OCI-LY7 (cell line): ENCODE data around the gene RNF8. TPM values are rescaled to one million over a fixed set of nuclear protein-coding genes. Genes with fewer than 3 reads are reported as not detected.

Experiments used
- BruUV-seq: library from RNA; stranded (reverse); fragments of 400-500 nt; replicated peaks from 2 replicates; lab custom pipeline; 2021; lab: Mats Ljungman, UMichigan
- CTCF ChIA-PET: fragments of 300-600 bp; sonication (Branson Sonifier 250); formaldehyde crosslinking; loops from one replicate; lab custom pipeline; 2022; ENCODE audit warnings: antibody characterized with exemption; ENCODE audit not compliant: unreplicated experiment; lab: Charles Lee
- POLR2A ChIA-PET: fragments of 300-600 bp; sonication (Branson Sonifier 250); formaldehyde crosslinking; loops from one replicate; lab custom pipeline; 2022; ENCODE audit warnings: antibody characterized with exemption; lab: Charles Lee
- DNase-seq: peaks from one replicate; pipeline ENCODE4 v3.0.0-alpha.2; 2015; ENCODE audit warnings: low spot score
- H2AFZ ChIP-seq: fragments of 200-600 bp; sonication (generic), shearing (Covaris generic); 2 replicates; pipeline ENCODE4 v1.6.1; 2014; ENCODE audit warnings: mild to moderate bottlenecking, antibody characterized with exemption, low read length, moderate library complexity
- H3K27ac ChIP-seq: fragments of 200-600 bp; sonication (generic); 2 replicates; pipeline ENCODE4 v1.5.1; 2014; ENCODE audit warnings: mixed run types, low read depth, mild to moderate bottlenecking, moderate library complexity, low read length, inconsistent platforms; ENCODE audit not compliant: poor library complexity, severe bottlenecking
- H3K36me3 ChIP-seq: fragments of 200-600 bp; sonication (generic); 2 replicates; pipeline ENCODE4 v1.6.1; 2014; ENCODE audit warnings: mild to moderate bottlenecking, antibody characterized with exemption, low read length, moderate library complexity, mixed read lengths; ENCODE audit not compliant: insufficient read depth
- H3K4me1 ChIP-seq: fragments of 200-600 bp; sonication (generic); 2 replicates; pipeline ENCODE4 v1.5.1; 2014; ENCODE audit warnings: mild to moderate bottlenecking, low read length; ENCODE audit not compliant: insufficient read depth, poor library complexity, severe bottlenecking
- H3K4me2 ChIP-seq: fragments of 200-600 bp; sonication (generic); 2 replicates; pipeline ENCODE4 v1.6.1; 2014; ENCODE audit warnings: mild to moderate bottlenecking, low read length
- H3K4me3 ChIP-seq: fragments of 200-600 bp; sonication (generic); 2 replicates; pipeline ENCODE4 v1.5.1; 2014; ENCODE audit warnings: mild to moderate bottlenecking, low read depth, low read length; ENCODE audit not compliant: poor library complexity, severe bottlenecking
- H3K79me2 ChIP-seq: fragments of 200-600 bp; sonication (generic); 2 replicates; pipeline ENCODE4 v1.6.1; 2016; ENCODE audit warnings: low read depth, mild to moderate bottlenecking, low read length, moderate library complexity, mixed read lengths; ENCODE audit not compliant: insufficient read depth
- H3K9me2 ChIP-seq: fragments of 200-600 bp; sonication (generic); 2 replicates; pipeline ENCODE4 v1.6.1; 2016; ENCODE audit warnings: mild to moderate bottlenecking, low read length, mixed read lengths; ENCODE audit not compliant: insufficient read depth
- H3K9me3 ChIP-seq: fragments of 200-600 bp; sonication (generic); 2 replicates; pipeline ENCODE4 v1.6.1; 2014; ENCODE audit warnings: mild to moderate bottlenecking, mixed run types, low read length, mixed read lengths
- H4K20me1 ChIP-seq: fragments of 200-600 bp; sonication (generic); 2 replicates; pipeline ENCODE4 v1.6.1; 2014; ENCODE audit warnings: mild to moderate bottlenecking, antibody characterized with exemption, low read length, moderate library complexity, mixed read lengths; ENCODE audit not compliant: insufficient read depth
- EZH2phosphoT487 ChIP-seq: fragments of 200-600 bp; sonication (generic); IDR thresholded peaks from 2 replicates; pipeline ENCODE4 v1.6.1; 2018; ENCODE audit warnings: low read depth, borderline replicate concordance, mild to moderate bottlenecking, mixed run types, antibody characterized with exemption, low read length, moderate library complexity, mixed read lengths
- intact Hi-C: fragments of 100-400 bp; cut with micrococcal nuclease; formaldehyde crosslinking; loops from one replicate; pipeline ENCODE4 v1.10.0; 2022; ENCODE audit not compliant: unreplicated experiment
- total RNA-seq, 2 experiments: library from RNA; depleted of rRNA in 1 of 2; stranded (reverse); fragments of >200 nt in 1 of 2; shearing (Covaris generic) in 1 of 2; gene quantifications; 2 replicates each; pipeline ENCODE4 v1.2.3, GENCODE V29; 2014 to 2022
- TF ChIP-seq, protein P1 (sequence below): fragments of 200-600 bp; sonication (generic); conservative IDR thresholded peaks from 2 replicates; pipeline ENCODE4 v1.5.1; 2014; ENCODE audit warnings: mild to moderate bottlenecking, antibody characterized with exemption, low read length, moderate library complexity, mixed read lengths

Gene RNF8
- total RNA-seq, 2 experiments from 2014 or later: 19.7 to 21.8 TPM

DNA sequence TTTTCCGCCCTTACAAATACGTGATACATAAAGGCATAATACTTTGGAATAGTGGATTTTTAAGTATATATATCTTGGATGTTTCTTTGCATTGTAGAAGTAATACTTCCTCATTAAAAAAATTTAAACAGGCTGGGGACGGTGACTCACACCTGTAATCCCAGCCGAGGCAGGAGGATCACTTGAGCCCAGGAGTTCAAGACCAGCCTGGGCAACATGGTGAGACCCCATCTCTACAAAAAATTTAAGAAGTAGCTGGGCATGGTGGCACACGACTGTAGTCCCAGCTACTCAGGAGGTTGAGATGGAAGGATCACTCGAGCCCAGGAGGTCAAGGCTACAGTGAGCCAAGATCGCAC, 38.6 kb upstream of the RNF8 start:
- POLR2A ChIA-PET: interaction anchor here (0.7 kb wide), 1 partner anchor 13 kb away, joined by 3 read pairs; no protein-coding TSS in a partner anchor
- no TSS peak for BruUV-seq
- CTCF ChIA-PET: no interaction called here
- H3K79me2 ChIP-seq: no peaks in the 10 kb centered on the region
- H3K9me3 ChIP-seq: no peaks in the 10 kb centered on the region
- H3K36me3 ChIP-seq: peaks cover 20% of the 10 kb centered on the region; the same call in 1 of the 2 replicates
- no peaks in the 10 kb centered on the region for H4K20me1 ChIP-seq
- no peak overlapping the region for H3K27ac ChIP-seq
- no peak overlapping the region for H2AFZ ChIP-seq
- H3K4me2 ChIP-seq: no peak overlapping the region
- H3K9me2 ChIP-seq: no peaks in the 10 kb centered on the region
- TF ChIP-seq, protein P1, sequence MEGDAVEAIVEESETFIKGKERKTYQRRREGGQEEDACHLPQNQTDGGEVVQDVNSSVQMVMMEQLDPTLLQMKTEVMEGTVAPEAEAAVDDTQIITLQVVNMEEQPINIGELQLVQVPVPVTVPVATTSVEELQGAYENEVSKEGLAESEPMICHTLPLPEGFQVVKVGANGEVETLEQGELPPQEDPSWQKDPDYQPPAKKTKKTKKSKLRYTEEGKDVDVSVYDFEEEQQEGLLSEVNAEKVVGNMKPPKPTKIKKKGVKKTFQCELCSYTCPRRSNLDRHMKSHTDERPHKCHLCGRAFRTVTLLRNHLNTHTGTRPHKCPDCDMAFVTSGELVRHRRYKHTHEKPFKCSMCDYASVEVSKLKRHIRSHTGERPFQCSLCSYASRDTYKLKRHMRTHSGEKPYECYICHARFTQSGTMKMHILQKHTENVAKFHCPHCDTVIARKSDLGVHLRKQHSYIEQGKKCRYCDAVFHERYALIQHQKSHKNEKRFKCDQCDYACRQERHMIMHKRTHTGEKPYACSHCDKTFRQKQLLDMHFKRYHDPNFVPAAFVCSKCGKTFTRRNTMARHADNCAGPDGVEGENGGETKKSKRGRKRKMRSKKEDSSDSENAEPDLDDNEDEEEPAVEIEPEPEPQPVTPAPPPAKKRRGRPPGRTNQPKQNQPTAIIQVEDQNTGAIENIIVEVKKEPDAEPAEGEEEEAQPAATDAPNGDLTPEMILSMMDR: peak; percentile 4; the same call in 1 of the 2 replicates
- TF ChIP-seq EZH2phosphoT487: no peak
- intact Hi-C loops: no loop called here
- no peaks in the 10 kb centered on the region for H3K4me1 ChIP-seq
- no peak overlapping the region for H3K4me3 ChIP-seq
- DNase-seq: no peak

DNA sequence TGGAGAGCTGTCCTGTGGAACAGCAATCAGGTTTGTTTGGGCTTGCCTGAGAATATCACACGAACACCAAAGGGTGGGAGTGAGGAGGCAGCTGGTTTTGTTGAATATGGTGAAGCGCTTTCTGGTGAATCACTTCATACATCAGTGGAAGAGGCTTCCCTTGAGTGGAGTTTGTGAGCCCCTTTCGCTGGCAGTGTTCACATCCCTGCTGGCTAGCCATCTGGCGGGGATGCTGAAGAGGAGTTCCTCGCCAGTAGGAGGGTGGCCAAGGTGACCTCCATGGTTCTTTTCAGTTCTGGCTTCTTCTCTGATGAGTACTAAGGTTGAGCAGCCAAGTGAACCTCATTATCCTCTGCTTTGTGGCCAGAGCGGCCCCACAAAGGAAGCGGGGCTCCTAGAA, 37.7 kb upstream of the RNF8 start:
- Histone ChIP-seq H3K79me2 (no peaks in the 10 kb centered on the region), H4K20me1 (no peaks in the 10 kb centered on the region), H2AFZ (no peak overlapping the region), H3K9me3 (no peaks in the 10 kb centered on the region), H3K4me1 (no peaks in the 10 kb centered on the region), H3K9me2 (no peaks in the 10 kb centered on the region), H3K4me2 (no peak overlapping the region), H3K36me3 (peaks cover 20% of the 10 kb centered on the region; the same call in 1 of the 2 replicates), H3K4me3 (no peak overlapping the region), H3K27ac (no peak overlapping the region)
- intact Hi-C loops: no loop called here
- CTCF ChIA-PET: no interaction called here
- TF ChIP-seq, protein P1: no peak
- TF ChIP-seq EZH2phosphoT487: no peak
- BruUV-seq: no TSS peak
- POLR2A ChIA-PET: no interaction called here
- DNase-seq: no peak

DNA sequence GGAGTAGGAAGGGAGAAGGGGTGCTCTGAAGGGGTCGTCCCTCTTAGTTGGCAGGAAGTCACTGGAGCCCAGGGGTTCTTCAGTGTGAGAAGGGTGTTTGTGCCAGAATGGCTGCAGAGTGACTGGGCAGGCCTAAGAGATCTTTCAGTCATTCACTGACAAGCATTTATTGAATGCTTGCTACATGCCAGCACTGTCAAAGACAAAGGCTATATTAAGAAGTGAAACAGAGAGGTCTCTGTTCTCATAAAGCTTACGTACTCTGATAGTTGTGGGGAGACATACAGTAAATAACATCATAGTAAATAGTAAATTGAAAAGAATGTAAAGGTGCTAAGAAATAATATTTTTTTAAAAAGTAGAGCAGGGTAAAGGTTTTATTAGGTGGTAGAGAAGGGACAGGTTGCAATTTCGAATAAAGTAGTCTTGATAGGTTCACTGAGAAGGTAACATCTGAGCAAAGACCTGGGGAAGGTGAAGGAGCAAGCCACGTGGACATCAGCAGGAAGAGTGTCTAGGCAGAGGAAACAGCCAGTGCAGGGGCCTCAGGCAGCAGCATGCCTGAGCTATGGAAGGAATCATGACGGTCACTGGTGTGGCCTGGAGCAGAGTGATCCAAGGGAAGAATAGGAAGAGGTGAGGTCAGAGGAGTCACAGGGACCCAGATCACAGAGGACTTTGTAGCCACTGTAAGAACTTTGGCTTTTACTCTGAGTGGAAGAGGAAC, 36.3 kb upstream of the RNF8 start:
- Histone ChIP-seq H3K27ac (no peak overlapping the region), H3K4me1 (no peaks in the 10 kb centered on the region), H3K9me2 (no peaks in the 10 kb centered on the region), H4K20me1 (no peaks in the 10 kb centered on the region), H3K79me2 (no peaks in the 10 kb centered on the region), H3K4me3 (no peak overlapping the region), H3K9me3 (no peaks in the 10 kb centered on the region), H3K4me2 (no peak overlapping the region), H3K36me3 (peaks cover 20% of the 10 kb centered on the region; the same call in 1 of the 2 replicates), H2AFZ (no peak overlapping the region)
- no TSS peak for BruUV-seq
- POLR2A ChIA-PET: no interaction called here
- DNase-seq: no peak
- TF ChIP-seq, protein P1: no peak
- TF ChIP-seq EZH2phosphoT487: no peak
- CTCF ChIA-PET: no interaction called here
- intact Hi-C loops: no loop called here
